ENCODE measurements around the gene DPEP1. TPM values are rescaled to one million over a fixed set of nuclear protein-coding genes. Genes with fewer than 3 reads are reported as not detected.

Gene DPEP1
- total RNA-seq, 1 donor: 0.36 TPM

DNA sequence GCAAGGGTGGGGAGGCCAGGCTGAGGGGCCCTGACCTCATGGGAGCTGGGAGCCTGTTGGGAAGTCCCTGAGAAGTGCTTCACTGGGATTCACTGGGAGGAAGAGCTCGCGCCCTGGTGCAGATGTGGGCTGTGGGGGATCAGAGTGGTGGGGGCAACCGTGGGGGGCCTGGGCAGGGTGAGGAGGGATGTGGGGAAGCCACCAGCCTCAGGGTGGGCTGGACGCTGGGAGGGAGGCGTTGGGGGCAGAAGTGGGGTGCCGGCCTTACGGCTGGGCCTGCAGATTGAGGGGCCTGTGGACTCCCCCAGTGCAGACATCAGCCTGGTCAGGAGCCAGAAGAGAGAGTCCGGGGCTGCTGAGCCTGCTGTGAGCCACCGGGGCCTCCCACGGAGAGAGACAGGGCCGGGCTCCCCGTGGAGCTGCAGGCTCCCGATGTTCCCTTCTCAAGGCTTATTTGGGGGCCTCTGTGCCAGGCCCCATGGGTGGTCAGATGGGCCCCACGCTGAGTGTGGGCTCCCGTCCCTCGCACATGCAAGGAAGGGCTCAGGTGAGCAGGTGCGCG lies 7.8 kb downstream of the DPEP1 start:
- H3K9me3 ChIP-seq (ENCODE audit: low read depth, low read length): no peaks in the 10 kb centered on the region
- no peak overlapping the region for H2AFZ ChIP-seq (ENCODE audit: low read length)
- no peak overlapping the region for H3K4me2 ChIP-seq (ENCODE audit: insufficient read depth, low read length)
- DNase-seq (ENCODE audit: insufficient read length, low spot score, missing footprints): no peak
- no peak for TF ChIP-seq CTCF (IDR thresholded peaks at IDR 0.05; ENCODE audit: extremely low read depth, low read depth, low read length)
- H3K4me3 ChIP-seq (ENCODE audit: insufficient read depth, low read length): no peak overlapping the region
- no peaks in the 10 kb centered on the region for H3K79me2 ChIP-seq (ENCODE audit: insufficient read depth, low read length)
- H4K20me1 ChIP-seq (ENCODE audit: insufficient read depth, low read length): no peaks in the 10 kb centered on the region
- H3K27ac ChIP-seq (ENCODE audit: low read depth, low read length): no peak overlapping the region
- H3K27me3 ChIP-seq (ENCODE audit: insufficient read depth, low read length): peaks cover 27% of the 10 kb centered on the region
- peaks cover 5% of the 10 kb centered on the region for H3K4me1 ChIP-seq (ENCODE audit: insufficient read depth, low read length)
- no peaks in the 10 kb centered on the region for H3K36me3 ChIP-seq (ENCODE audit: insufficient read depth, low read length)

- peaks cover 27% of the 10 kb centered on the region for H3K27me3 ChIP-seq (ENCODE audit: insufficient read depth, low read length)
- no peak overlapping the region for H3K4me3 ChIP-seq (ENCODE audit: insufficient read depth, low read length)
- H3K4me2 ChIP-seq (ENCODE audit: insufficient read depth, low read length): no peak overlapping the region
- H3K79me2 ChIP-seq (ENCODE audit: insufficient read depth, low read length): no peaks in the 10 kb centered on the region
- DNase-seq (ENCODE audit: insufficient read length, low spot score, missing footprints): no peak
- H3K27ac ChIP-seq (ENCODE audit: low read depth, low read length): no peak overlapping the region
- H3K9me3 ChIP-seq (ENCODE audit: low read depth, low read length): no peaks in the 10 kb centered on the region
- H3K36me3 ChIP-seq (ENCODE audit: insufficient read depth, low read length): no peaks in the 10 kb centered on the region
- peaks cover 5% of the 10 kb centered on the region for H3K4me1 ChIP-seq (ENCODE audit: insufficient read depth, low read length)
- H2AFZ ChIP-seq (ENCODE audit: low read length): no peak overlapping the region
- TF ChIP-seq CTCF (IDR thresholded peaks at IDR 0.05; ENCODE audit: extremely low read depth, low read depth, low read length): no peak
- H4K20me1 ChIP-seq (ENCODE audit: insufficient read depth, low read length): no peaks in the 10 kb centered on the region
These were observed 8.4 kb downstream of the DPEP1 start for GRCh38 chr16:89621698-89622409.

DNA sequence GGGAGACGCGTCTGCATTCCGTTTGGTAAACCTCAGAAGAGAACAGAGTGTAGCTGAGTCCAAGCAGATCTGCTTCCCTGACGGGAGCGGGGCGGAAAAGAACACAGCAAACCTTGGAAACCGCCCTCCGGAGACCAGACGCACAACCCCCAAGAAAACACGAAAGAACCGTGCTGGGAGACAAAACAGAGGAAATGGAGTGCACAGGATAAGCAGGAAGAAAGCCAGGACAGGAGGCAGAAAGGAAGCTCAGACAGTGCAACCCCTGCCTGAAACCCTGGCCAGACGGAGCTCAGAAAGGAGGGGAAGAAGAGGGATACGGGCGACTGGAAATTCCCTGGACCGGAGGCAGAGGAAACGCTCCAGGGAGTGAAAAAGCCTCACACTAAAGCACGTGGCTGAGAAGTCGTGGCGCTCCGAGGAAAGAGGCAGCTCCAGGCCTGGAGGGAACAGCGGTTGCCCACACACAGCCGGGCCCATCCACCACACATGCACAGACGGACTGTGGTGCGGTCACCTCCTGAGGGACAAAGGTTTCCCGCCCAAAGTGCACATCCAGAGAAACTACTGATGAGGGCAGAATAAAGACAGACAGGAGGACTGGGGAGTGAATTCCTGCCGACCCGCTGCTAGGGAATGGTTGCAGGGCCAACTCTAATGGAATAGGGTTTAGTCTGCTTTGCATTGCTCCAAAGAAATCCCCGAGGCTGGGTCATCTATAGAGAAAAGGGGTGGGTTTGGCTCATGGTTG lies 10.2 kb downstream of the DPEP1 start:
- Histone ChIP-seq H3K36me3 (ENCODE audit: insufficient read depth, low read length) (no peaks in the 10 kb centered on the region), H4K20me1 (ENCODE audit: insufficient read depth, low read length) (no peaks in the 10 kb centered on the region), H3K4me3 (ENCODE audit: insufficient read depth, low read length) (no peak overlapping the region), H3K4me1 (ENCODE audit: insufficient read depth, low read length) (peaks cover 5% of the 10 kb centered on the region), H3K4me2 (ENCODE audit: insufficient read depth, low read length) (peak overlapping the region; percentile 37), H2AFZ (ENCODE audit: low read length) (peak overlapping the region; percentile 58), H3K9me3 (ENCODE audit: low read depth, low read length) (no peaks in the 10 kb centered on the region), H3K79me2 (ENCODE audit: insufficient read depth, low read length) (no peaks in the 10 kb centered on the region), H3K27ac (ENCODE audit: low read depth, low read length) (no peak overlapping the region), H3K27me3 (ENCODE audit: insufficient read depth, low read length) (peaks cover 27% of the 10 kb centered on the region)
- no peak for TF ChIP-seq CTCF (IDR thresholded peaks at IDR 0.05; ENCODE audit: extremely low read depth, low read depth, low read length)
- DNase-seq (ENCODE audit: insufficient read length, low spot score, missing footprints): peak; percentile 92

All from osteoblast (primary cell).